B cell (primary cell): ENCODE measurements around the gene ODAM.
"Not testable (repeated sequence)": the region's sequence is repeated elsewhere in the genome, so short reads cannot be mapped to it uniquely, and the experiment has no call there.

Experiments used
- EZH2 ChIP-seq: IDR thresholded peaks from 2 replicates; pipeline ENCODE4 v1.6.1; 2012; ENCODE audit warnings: borderline replicate concordance, low read depth, mild to moderate bottlenecking, moderate library complexity, low read length; ENCODE audit not compliant: insufficient read depth, poor library complexity, severe bottlenecking
- TF ChIP-seq, protein P1 (sequence below): fragments of 200-600 bp; IDR thresholded peaks from one replicate; pipeline ENCODE4 v1.8.0; 2022; ENCODE audit warnings: antibody characterized with exemption, mild to moderate bottlenecking

DNA sequence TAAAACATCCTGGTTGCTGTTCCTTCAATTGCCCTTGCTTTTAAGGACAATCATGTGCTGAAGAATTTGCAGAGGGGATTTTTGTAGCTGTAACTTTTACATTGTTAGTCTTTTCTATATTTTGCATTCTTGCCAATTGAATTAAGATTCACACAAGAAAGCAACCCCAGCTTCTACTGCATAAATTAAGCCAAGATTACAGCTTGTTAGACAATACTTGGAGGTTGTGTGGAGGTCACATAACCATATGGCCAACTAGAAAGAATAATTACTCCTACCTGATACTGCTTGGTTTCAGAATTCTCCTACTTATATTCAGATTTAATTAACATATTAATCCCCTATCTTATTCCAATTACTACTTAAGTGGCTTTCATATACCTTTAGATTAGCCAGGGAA, 26.3 kb downstream of the ODAM start:
- TF ChIP-seq, protein P1, sequence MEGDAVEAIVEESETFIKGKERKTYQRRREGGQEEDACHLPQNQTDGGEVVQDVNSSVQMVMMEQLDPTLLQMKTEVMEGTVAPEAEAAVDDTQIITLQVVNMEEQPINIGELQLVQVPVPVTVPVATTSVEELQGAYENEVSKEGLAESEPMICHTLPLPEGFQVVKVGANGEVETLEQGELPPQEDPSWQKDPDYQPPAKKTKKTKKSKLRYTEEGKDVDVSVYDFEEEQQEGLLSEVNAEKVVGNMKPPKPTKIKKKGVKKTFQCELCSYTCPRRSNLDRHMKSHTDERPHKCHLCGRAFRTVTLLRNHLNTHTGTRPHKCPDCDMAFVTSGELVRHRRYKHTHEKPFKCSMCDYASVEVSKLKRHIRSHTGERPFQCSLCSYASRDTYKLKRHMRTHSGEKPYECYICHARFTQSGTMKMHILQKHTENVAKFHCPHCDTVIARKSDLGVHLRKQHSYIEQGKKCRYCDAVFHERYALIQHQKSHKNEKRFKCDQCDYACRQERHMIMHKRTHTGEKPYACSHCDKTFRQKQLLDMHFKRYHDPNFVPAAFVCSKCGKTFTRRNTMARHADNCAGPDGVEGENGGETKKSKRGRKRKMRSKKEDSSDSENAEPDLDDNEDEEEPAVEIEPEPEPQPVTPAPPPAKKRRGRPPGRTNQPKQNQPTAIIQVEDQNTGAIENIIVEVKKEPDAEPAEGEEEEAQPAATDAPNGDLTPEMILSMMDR = not testable (repeated sequence)
- TF ChIP-seq EZH2 = not testable (repeated sequence)
